ENCODE results near the gene EVA1C. TPM values are rescaled to one million over a fixed set of nuclear protein-coding genes. Genes with fewer than 3 reads are reported as not detected.

EVA1C gene
- polyA plus RNA-seq, 1 of the 3 experiments (the other 2 are of a cell fraction) = 10.1 TPM

DNA sequence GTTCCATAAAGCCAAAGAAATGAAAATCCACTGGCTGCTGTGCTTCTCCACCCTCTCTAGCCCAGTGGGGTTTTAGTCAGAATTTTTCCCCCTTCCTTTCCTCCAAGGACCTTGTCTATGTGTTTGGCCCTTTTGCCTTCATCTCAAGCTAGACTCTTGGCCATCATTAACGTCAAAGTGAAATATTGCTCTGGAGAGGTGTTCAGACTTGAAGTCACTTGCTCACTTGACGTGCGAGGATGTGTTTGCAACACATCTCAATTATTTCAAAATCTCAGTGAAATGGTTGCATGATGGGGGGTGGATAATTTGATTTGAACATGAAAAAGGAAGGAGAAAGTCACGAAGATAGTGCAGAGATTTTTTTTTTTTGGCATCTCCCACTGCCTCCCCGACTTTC is 13.6 kb downstream of the EVA1C start:
- WGBS (ENCODE audit: low lambda C conversion rate) = 80% methylated on average over 5 of the region's 5 CpGs
- peaks cover 8% of the 10 kb centered on the region; the same call in 1 of the 2 replicates for H3K9me3 ChIP-seq
- peak overlapping the region in 1 of 2 experiments; percentile 81; a peak in 2 of 4 replicates for H3K27ac ChIP-seq (ENCODE audit: low read depth in 2 of 2, low read length in 1 of 2)
- no peaks in the 10 kb centered on the region for H4K20me1 ChIP-seq (ENCODE audit: insufficient read depth)
- DNase-seq = no peak
- H2AFZ ChIP-seq (ENCODE audit: low read depth) = no peak overlapping the region
- POLR2A ChIA-PET = no interaction called here
- peaks cover 0 to 21% of the 10 kb centered on the region in 2 experiments; a peak in 3 of 4 replicates for H3K4me1 ChIP-seq (ENCODE audit: control insufficient read depth in 1 of 2, insufficient read depth in 2 of 2, low read depth in 1 of 2, low read length in 1 of 2)
- peaks cover 61% of the 10 kb centered on the region for H3K79me2 ChIP-seq (ENCODE audit: insufficient read depth)
- H3K36me3 ChIP-seq (replicated peaks in 1 of 2; ENCODE audit: control insufficient read depth in 1 of 2, insufficient read depth in 2 of 2, low read length in 1 of 2) = peaks cover 0 to 15% of the 10 kb centered on the region in 2 experiments
- H3F3A ChIP-seq (replicated peaks; ENCODE audit: insufficient read depth) = peaks cover 39% of the 10 kb centered on the region
- no peaks in the 10 kb centered on the region for H3K9me2 ChIP-seq
- TF ChIP-seq TAF1 (IDR thresholded peaks at IDR 0.05; ENCODE audit: borderline replicate concordance, low read depth, low read length) (no peak), TEAD4 (IDR thresholded peaks at IDR 0.05; ENCODE audit: borderline replicate concordance, insufficient read depth) (no peak), JUND (IDR thresholded peaks at IDR 0.05) (no peak), EZH2phosphoT487 (IDR thresholded peaks at IDR 0.05; ENCODE audit: borderline replicate concordance, low read depth) (no peak), MXI1 (IDR thresholded peaks at IDR 0.05; ENCODE audit: low read depth, low read length) (no peak), FOXJ3 (CRISPR knock-in tag; IDR thresholded peaks at IDR 0.05) (no peak)
- TF ChIP-seq, protein P1, sequence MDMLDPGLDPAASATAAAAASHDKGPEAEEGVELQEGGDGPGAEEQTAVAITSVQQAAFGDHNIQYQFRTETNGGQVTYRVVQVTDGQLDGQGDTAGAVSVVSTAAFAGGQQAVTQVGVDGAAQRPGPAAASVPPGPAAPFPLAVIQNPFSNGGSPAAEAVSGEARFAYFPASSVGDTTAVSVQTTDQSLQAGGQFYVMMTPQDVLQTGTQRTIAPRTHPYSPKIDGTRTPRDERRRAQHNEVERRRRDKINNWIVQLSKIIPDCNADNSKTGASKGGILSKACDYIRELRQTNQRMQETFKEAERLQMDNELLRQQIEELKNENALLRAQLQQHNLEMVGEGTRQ (IDR thresholded peaks at IDR 0.05; ENCODE audit: borderline replicate concordance, low read depth, low read length) = no peak
- TF ChIP-seq, protein P2, sequence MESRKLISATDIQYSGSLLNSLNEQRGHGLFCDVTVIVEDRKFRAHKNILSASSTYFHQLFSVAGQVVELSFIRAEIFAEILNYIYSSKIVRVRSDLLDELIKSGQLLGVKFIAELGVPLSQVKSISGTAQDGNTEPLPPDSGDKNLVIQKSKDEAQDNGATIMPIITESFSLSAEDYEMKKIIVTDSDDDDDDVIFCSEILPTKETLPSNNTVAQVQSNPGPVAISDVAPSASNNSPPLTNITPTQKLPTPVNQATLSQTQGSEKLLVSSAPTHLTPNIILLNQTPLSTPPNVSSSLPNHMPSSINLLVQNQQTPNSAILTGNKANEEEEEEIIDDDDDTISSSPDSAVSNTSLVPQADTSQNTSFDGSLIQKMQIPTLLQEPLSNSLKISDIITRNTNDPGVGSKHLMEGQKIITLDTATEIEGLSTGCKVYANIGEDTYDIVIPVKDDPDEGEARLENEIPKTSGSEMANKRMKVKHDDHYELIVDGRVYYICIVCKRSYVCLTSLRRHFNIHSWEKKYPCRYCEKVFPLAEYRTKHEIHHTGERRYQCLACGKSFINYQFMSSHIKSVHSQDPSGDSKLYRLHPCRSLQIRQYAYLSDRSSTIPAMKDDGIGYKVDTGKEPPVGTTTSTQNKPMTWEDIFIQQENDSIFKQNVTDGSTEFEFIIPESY (IDR thresholded peaks at IDR 0.05; ENCODE audit: borderline replicate concordance, low read depth) = no peak
- TF ChIP-seq, protein P3, sequence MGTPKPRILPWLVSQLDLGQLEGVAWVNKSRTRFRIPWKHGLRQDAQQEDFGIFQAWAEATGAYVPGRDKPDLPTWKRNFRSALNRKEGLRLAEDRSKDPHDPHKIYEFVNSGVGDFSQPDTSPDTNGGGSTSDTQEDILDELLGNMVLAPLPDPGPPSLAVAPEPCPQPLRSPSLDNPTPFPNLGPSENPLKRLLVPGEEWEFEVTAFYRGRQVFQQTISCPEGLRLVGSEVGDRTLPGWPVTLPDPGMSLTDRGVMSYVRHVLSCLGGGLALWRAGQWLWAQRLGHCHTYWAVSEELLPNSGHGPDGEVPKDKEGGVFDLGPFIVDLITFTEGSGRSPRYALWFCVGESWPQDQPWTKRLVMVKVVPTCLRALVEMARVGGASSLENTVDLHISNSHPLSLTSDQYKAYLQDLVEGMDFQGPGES (IDR thresholded peaks at IDR 0.05; ENCODE audit: low read depth, low read length) = no peak
- peak overlapping the region; percentile 5; the same call in 1 of the 2 replicates for H3K4me2 ChIP-seq
- no peak overlapping the region for H3K9ac ChIP-seq
- H3K4me3 ChIP-seq (ENCODE audit: low read depth in 2 of 2, low read length in 1 of 2) = no peak overlapping the region
- CTCF ChIA-PET = interaction anchor here (1.1 to 1.7 kb wide), 3 partner anchors 12 to 175 kb away, joined by 3 to 4 read pairs (median 4); no protein-coding TSS in a partner anchor
- H3K27me3 ChIP-seq (ENCODE audit: insufficient read depth) = no peaks in the 10 kb centered on the region

DNA sequence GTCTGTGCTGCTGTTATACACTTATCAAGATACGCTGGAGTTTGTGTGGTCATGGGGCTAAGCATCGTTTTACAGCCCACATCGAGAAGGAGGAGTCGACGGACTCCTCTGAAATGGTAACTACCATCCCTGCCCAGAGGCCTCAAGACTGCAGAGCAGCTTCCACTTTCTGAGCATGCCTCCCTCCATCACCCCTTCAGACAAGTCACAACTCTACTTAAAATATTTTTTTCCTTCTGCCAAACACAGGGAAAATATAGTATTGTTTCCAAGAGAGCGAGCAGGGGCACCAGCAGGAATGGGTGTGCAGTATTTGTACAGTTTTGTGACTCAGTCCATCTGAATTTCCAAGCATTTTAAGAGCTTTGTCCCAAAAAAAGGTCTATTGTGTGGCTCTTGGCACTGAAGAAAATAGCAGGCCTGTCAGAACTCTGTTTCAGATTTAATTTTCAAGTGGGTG is 14.1 kb downstream of the EVA1C start:
- Histone ChIP-seq H3F3A (replicated peaks; ENCODE audit: insufficient read depth) (peaks cover 39% of the 10 kb centered on the region), H4K20me1 (ENCODE audit: insufficient read depth) (no peaks in the 10 kb centered on the region), H3K36me3 (replicated peaks in 1 of 2; ENCODE audit: control insufficient read depth in 1 of 2, insufficient read depth in 2 of 2, low read length in 1 of 2) (peaks cover 0 to 15% of the 10 kb centered on the region in 2 experiments), H3K9me2 (no peaks in the 10 kb centered on the region), H3K4me1 (ENCODE audit: control insufficient read depth in 1 of 2, insufficient read depth in 2 of 2, low read depth in 1 of 2, low read length in 1 of 2) (peaks cover 0 to 21% of the 10 kb centered on the region in 2 experiments; a peak in 3 of 4 replicates), H3K9ac (peak overlapping the region; percentile 12; the same call in 1 of the 2 replicates), H3K4me3 (ENCODE audit: low read depth in 2 of 2, low read length in 1 of 2) (no peak overlapping the region), H3K27ac (ENCODE audit: low read depth in 2 of 2, low read length in 1 of 2) (peak overlapping the region in 1 of 2 experiments; percentile 81; a peak in 2 of 4 replicates), H2AFZ (ENCODE audit: low read depth) (no peak overlapping the region), H3K79me2 (ENCODE audit: insufficient read depth) (peaks cover 57% of the 10 kb centered on the region), H3K9me3 (peaks cover 8% of the 10 kb centered on the region; the same call in 1 of the 2 replicates), H3K4me2 (peak overlapping the region; percentile 5; the same call in 1 of the 2 replicates), H3K27me3 (ENCODE audit: insufficient read depth) (no peaks in the 10 kb centered on the region)
- POLR2A ChIA-PET = no interaction called here
- CTCF ChIA-PET = interaction anchor here (1.2 to 1.7 kb wide), 2 partner anchors 13 to 174 kb away, joined by 4 read pairs; no protein-coding TSS in a partner anchor
- 45% methylated on average over 1 of the region's 6 CpGs for WGBS (ENCODE audit: low lambda C conversion rate)
- no peak for DNase-seq
- TF ChIP-seq MEF2A (IDR thresholded peaks at IDR 0.05; ENCODE audit: borderline replicate concordance, low read depth) (peak; percentile 41; the same call in 1 of the 2 replicates), EP300 (IDR thresholded peaks at IDR 0.05; ENCODE audit: borderline replicate concordance in 1 of 2, low read depth in 1 of 2, low read length in 1 of 2) (peak in 1 of 2 experiments; percentile 31; a peak in 1 of 4 replicates), NFIC (IDR thresholded peaks at IDR 0.05; ENCODE audit: borderline replicate concordance) (peak; percentile 71), TEAD4 (IDR thresholded peaks at IDR 0.05; ENCODE audit: borderline replicate concordance, insufficient read depth) (peak; percentile 48; the same call in 1 of the 2 replicates), FOXJ3 (CRISPR knock-in tag; IDR thresholded peaks at IDR 0.05) (no peak), NRF1 (IDR thresholded peaks at IDR 0.05; ENCODE audit: low read depth, low read length) (no peak), YY1 (IDR thresholded peaks at IDR 0.05; ENCODE audit: low read depth) (0 out of 2 replicates have a peak, but pooled peaks have one; percentile 22), JUND (IDR thresholded peaks at IDR 0.05) (peak; percentile 52), RXRA (IDR thresholded peaks at IDR 0.05; ENCODE audit: borderline replicate concordance, low read depth) (peak; percentile 16; the same call in 1 of the 2 replicates), SMC3 (IDR thresholded peaks at IDR 0.05; ENCODE audit: low read depth, low read length) (no peak), CHD2 (IDR thresholded peaks at IDR 0.05; ENCODE audit: low read length, partially characterized antibody) (no peak)
- TF ChIP-seq, protein P4, sequence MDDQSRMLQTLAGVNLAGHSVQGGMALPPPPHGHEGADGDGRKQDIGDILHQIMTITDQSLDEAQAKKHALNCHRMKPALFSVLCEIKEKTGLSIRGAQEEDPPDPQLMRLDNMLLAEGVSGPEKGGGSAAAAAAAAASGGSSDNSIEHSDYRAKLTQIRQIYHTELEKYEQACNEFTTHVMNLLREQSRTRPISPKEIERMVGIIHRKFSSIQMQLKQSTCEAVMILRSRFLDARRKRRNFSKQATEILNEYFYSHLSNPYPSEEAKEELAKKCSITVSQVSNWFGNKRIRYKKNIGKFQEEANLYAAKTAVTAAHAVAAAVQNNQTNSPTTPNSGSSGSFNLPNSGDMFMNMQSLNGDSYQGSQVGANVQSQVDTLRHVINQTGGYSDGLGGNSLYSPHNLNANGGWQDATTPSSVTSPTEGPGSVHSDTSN (IDR thresholded peaks at IDR 0.05) = peak; percentile 78
